Peyer's patch (tissue), 4 donors: Measurements from ENCODE around the gene HAPLN2. TPM values are rescaled to one million over a fixed set of nuclear protein-coding genes. Genes with fewer than 3 reads are reported as not detected.
A peak's percentile ranks its signal among the peaks of the same experiment; 100 is the strongest.

Experiments
- DNase-seq, 3 donors: peaks; one replicate each; pipeline ENCODE4 v3.0.0-alpha.2; 2017 to 2019
- H3K27ac ChIP-seq, 4 donors: fragments of 200-600 bp; sonication (generic); one replicate each; pipeline ENCODE4 v1.5.1; 2016 to 2019
- H3K27me3 ChIP-seq, 2 donors: fragments of 200-600 bp; sonication (generic); one replicate each; pipeline ENCODE4 v1.5.1; 2019
- H3K36me3 ChIP-seq, 3 donors: fragments of 200-600 bp; sonication (generic); one replicate each; pipeline ENCODE4 v1.5.1; 2016 to 2019
- H3K4me1 ChIP-seq, 4 donors: fragments of 200-600 bp; sonication (generic); one replicate each; pipeline ENCODE4 v1.5.1; 2016 to 2019
- H3K4me3 ChIP-seq, 4 donors: fragments of 200-600 bp; sonication (generic); 1 replicate in 3 of 4; 2 replicates in 1 of 4; pipeline ENCODE4 v1.5.1; 2016 to 2019; ENCODE audit warnings: mild to moderate bottlenecking in 1 of 4
- H3K9me3 ChIP-seq, 4 donors: fragments of 200-600 bp; sonication (generic); one replicate each; pipeline ENCODE4 v1.5.1; 2016 to 2019; ENCODE audit warnings: mild to moderate bottlenecking in 1 of 4
- CTCF ChIP-seq, 6 experiments: fragments of 450-650 bp in 4 of 6; fragments of 200-600 bp in 2 of 6; sonication (generic) in 1 of 6; IDR thresholded peaks; one replicate each; pipeline ENCODE4 v1.5.1; 2017 to 2019; ENCODE audit warnings: antibody characterized with exemption in 6 of 6, mild to moderate bottlenecking in 3 of 6, moderate library complexity in 1 of 6
- POLR2A ChIP-seq, 2 donors: fragments of 450-650 bp; IDR thresholded peaks; one replicate each; pipeline ENCODE4 v1.5.1; 2017; ENCODE audit warnings: antibody characterized with exemption in 2 of 2, mild to moderate bottlenecking in 2 of 2, moderate library complexity in 2 of 2
- total RNA-seq, 4 donors: library from RNA; depleted of rRNA; stranded (reverse); fragments of >200 nt; gene quantifications; one replicate each; pipeline ENCODE4 v1.1.0, GENCODE V29; 2016

HAPLN2 gene
- total RNA-seq, 4 donors from 2014 or later: 1.9 to 2.2 (median 2.1) TPM; not detected in 1

- no peak for DNase-seq
- Histone ChIP-seq H3K27ac (no peak overlapping the region), H3K9me3 (no peaks in the 10 kb centered on the region), H3K27me3 (no peaks in the 10 kb centered on the region), H3K4me1 (peaks cover 0 to 2% (median 0%) of the 10 kb centered on the region in 4 donors), H3K36me3 (no peaks in the 10 kb centered on the region), H3K4me3 (no peak overlapping the region)
- no peak for TF ChIP-seq CTCF (IDR thresholded peaks at IDR 0.05)
- no peak for TF ChIP-seq POLR2A (IDR thresholded peaks at IDR 0.05)
These were observed 41.7 kb upstream of the HAPLN2 start for GRCh38 chr1:156577550-156577949.

GRCh38 chr1:156578055-156578454 is 41.2 kb upstream of the HAPLN2 start:
- Histone ChIP-seq H3K9me3 (no peaks in the 10 kb centered on the region), H3K4me3 (no peak overlapping the region), H3K27me3 (no peaks in the 10 kb centered on the region), H3K4me1 (no peaks in the 10 kb centered on the region), H3K36me3 (no peaks in the 10 kb centered on the region), H3K27ac (no peak overlapping the region)
- no peak for DNase-seq
- no peak for TF ChIP-seq CTCF (IDR thresholded peaks at IDR 0.05)
- no peak for TF ChIP-seq POLR2A (IDR thresholded peaks at IDR 0.05)

GRCh38 chr1:156579472-156579871 is 39.7 kb upstream of the HAPLN2 start, which contains the start of gene TTC24:
Gene TTC24, plus strand, starts transcription at chr1:156579723. Its CDS starts 1,642 bp downstream, at chr1:156581365.
- Histone ChIP-seq H3K27me3 (no peaks in the 10 kb centered on the region), H3K4me1 (peaks cover 0 to 3% (median 0%) of the 10 kb centered on the region in 4 donors), H3K9me3 (no peaks in the 10 kb centered on the region), H3K4me3 (no peak within 1 kb of the TSS), H3K27ac (no peak within 1 kb of the TSS), H3K36me3 (no peaks in the 10 kb centered on the region)
- TF ChIP-seq POLR2A (IDR thresholded peaks at IDR 0.05) (no peak), CTCF (IDR thresholded peaks at IDR 0.05) (no peak)
- no peak for DNase-seq

GRCh38 chr1:156581661-156582387 is 37.4 kb upstream of the HAPLN2 start:
- no peaks in the 10 kb centered on the region for H3K9me3 ChIP-seq
- H3K27ac ChIP-seq: peak overlapping the region in 1 of 4 donors; percentile 58
- peaks cover 0 to 3% (median 0%) of the 10 kb centered on the region in 4 donors for H3K4me1 ChIP-seq
- no peaks in the 10 kb centered on the region for H3K27me3 ChIP-seq
- no peak for TF ChIP-seq POLR2A (IDR thresholded peaks at IDR 0.05)
- TF ChIP-seq CTCF (IDR thresholded peaks at IDR 0.05): no peak
- DNase-seq: peak in 2 of 3 donors; percentile 51 to 67
- H3K4me3 ChIP-seq: peak overlapping the region in 3 of 4 donors; percentile 8 to 21 (median 16)
- H3K36me3 ChIP-seq: no peaks in the 10 kb centered on the region

GRCh38 chr1:156582388-156583017 is 36.7 kb upstream of the HAPLN2 start:
- Histone ChIP-seq H3K4me1 (peaks cover 0 to 3% (median 0%) of the 10 kb centered on the region in 4 donors), H3K27ac (peak overlapping the region in 1 of 4 donors; percentile 58)
- TF ChIP-seq CTCF (IDR thresholded peaks at IDR 0.05) (no peak), POLR2A (IDR thresholded peaks at IDR 0.05) (no peak)

More at GRCh38 chr1:156582388-156583017, 36.7 kb upstream of the HAPLN2 start:
- H3K9me3 ChIP-seq: no peaks in the 10 kb centered on the region
- no peaks in the 10 kb centered on the region for H3K36me3 ChIP-seq
- H3K4me3 ChIP-seq: peak overlapping the region in 2 of 4 donors; percentile 8 to 16
- H3K27me3 ChIP-seq: no peaks in the 10 kb centered on the region
- DNase-seq: no peak
